Measurements from ENCODE around the gene MLXIPL. TPM values are rescaled to one million over a fixed set of nuclear protein-coding genes. Genes with fewer than 3 reads are reported as not detected.

The MLXIPL gene
- total RNA-seq, 1 donor from 2014 or later, result 8.7 TPM

GRCh38 chr7:73599151-73599882 lies 25.0 kb downstream of the MLXIPL start:
- H3K27ac Mint-ChIP-seq (ENCODE audit: unreplicated experiment), result no peak overlapping the region
- H3K27me3 Mint-ChIP-seq (ENCODE audit: unreplicated experiment), result peaks cover 10% of the 10 kb centered on the region
- DNase-seq (ENCODE audit: low spot score), result no peak
- H3K4me1 Mint-ChIP-seq (ENCODE audit: unreplicated experiment), result peaks cover 4% of the 10 kb centered on the region
- peaks cover 7% of the 10 kb centered on the region for H3K36me3 Mint-ChIP-seq (ENCODE audit: low read depth, unreplicated experiment)
- TF ChIP-seq, protein P1, sequence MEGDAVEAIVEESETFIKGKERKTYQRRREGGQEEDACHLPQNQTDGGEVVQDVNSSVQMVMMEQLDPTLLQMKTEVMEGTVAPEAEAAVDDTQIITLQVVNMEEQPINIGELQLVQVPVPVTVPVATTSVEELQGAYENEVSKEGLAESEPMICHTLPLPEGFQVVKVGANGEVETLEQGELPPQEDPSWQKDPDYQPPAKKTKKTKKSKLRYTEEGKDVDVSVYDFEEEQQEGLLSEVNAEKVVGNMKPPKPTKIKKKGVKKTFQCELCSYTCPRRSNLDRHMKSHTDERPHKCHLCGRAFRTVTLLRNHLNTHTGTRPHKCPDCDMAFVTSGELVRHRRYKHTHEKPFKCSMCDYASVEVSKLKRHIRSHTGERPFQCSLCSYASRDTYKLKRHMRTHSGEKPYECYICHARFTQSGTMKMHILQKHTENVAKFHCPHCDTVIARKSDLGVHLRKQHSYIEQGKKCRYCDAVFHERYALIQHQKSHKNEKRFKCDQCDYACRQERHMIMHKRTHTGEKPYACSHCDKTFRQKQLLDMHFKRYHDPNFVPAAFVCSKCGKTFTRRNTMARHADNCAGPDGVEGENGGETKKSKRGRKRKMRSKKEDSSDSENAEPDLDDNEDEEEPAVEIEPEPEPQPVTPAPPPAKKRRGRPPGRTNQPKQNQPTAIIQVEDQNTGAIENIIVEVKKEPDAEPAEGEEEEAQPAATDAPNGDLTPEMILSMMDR (IDR thresholded peaks at IDR 0.05; ENCODE audit: unreplicated experiment), result no peak
- no peaks in the 10 kb centered on the region for H3K9me3 Mint-ChIP-seq (ENCODE audit: unreplicated experiment)
- H3K4me3 Mint-ChIP-seq (ENCODE audit: unreplicated experiment), result no peak overlapping the region

- H3K27me3 Mint-ChIP-seq (ENCODE audit: unreplicated experiment), result peaks cover 12% of the 10 kb centered on the region
- peak overlapping the region; percentile 17 for H3K4me3 Mint-ChIP-seq (ENCODE audit: unreplicated experiment)
- H3K36me3 Mint-ChIP-seq (ENCODE audit: low read depth, unreplicated experiment), result peaks cover 7% of the 10 kb centered on the region
Observed at GRCh38 chr7:73597978-73598782, 26.1 kb downstream of the MLXIPL start.

DNA sequence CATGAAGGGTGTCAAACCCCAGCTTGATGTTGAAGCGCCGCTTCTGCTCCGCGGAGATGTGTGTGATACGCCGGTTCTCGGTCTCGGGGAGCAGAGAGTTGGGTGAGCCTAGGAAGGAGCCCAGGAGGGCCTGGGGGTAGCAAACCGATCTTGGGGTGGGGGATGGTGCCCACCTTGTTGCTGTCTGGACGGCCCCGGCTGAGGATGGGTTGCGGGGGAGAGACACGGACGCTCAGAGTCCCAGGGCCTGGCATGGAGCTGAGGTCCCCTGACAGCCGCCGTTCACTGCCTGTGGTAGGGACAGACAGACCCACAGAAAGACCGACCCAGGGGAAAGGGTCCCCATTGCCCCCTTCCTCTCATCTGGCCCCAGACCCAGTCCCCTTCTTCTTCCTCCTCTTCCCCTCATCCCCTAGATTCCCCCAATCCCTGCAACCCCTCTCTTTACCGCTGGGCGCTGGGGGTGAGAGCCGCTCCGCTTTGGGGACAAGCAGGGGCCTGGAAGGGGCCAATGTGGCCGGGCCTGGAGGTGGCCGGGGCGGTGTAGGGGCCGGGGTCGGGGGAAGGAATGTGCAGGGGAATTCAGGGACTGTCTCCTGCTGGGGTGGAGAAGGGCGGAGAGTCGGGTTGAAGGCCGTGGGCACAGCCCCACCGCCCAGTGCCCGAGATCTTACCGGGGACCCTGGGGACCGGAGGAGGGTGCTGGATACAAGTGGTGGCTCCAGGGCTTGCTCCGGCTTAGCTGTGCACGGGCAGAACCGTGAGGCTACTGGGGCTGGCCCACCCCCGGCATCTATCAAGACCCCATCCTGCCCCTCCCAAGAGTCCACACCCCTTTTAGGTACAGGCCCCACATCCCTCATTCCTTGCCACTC lies 27.9 kb downstream of the MLXIPL start:
- H3K36me3 Mint-ChIP-seq (ENCODE audit: low read depth, unreplicated experiment), result peaks cover 7% of the 10 kb centered on the region
- no peak overlapping the region for H3K27ac Mint-ChIP-seq (ENCODE audit: unreplicated experiment)
- no peak overlapping the region for H3K4me3 Mint-ChIP-seq (ENCODE audit: unreplicated experiment)
- no peaks in the 10 kb centered on the region for H3K9me3 Mint-ChIP-seq (ENCODE audit: unreplicated experiment)
- H3K27me3 Mint-ChIP-seq (ENCODE audit: unreplicated experiment), result peaks cover 13% of the 10 kb centered on the region
- DNase-seq (ENCODE audit: low spot score), result no peak
- H3K4me1 Mint-ChIP-seq (ENCODE audit: unreplicated experiment), result peaks cover 4% of the 10 kb centered on the region
- TF ChIP-seq, protein P1 (IDR thresholded peaks at IDR 0.05; ENCODE audit: unreplicated experiment), result no peak

More at GRCh38 chr7:73597978-73598782, 26.1 kb downstream of the MLXIPL start:
- peak overlapping the region; percentile 43 for H3K27ac Mint-ChIP-seq (ENCODE audit: unreplicated experiment)
- no peaks in the 10 kb centered on the region for H3K9me3 Mint-ChIP-seq (ENCODE audit: unreplicated experiment)
- no peak for DNase-seq (ENCODE audit: low spot score)
- TF ChIP-seq, protein P1 (IDR thresholded peaks at IDR 0.05; ENCODE audit: unreplicated experiment), result no peak
- peaks cover 4% of the 10 kb centered on the region for H3K4me1 Mint-ChIP-seq (ENCODE audit: unreplicated experiment)

- no peak overlapping the region for H3K27ac Mint-ChIP-seq (ENCODE audit: unreplicated experiment)
- peaks cover 4% of the 10 kb centered on the region for H3K4me1 Mint-ChIP-seq (ENCODE audit: unreplicated experiment)
- DNase-seq (ENCODE audit: low spot score), result no peak
- peaks cover 16% of the 10 kb centered on the region for H3K27me3 Mint-ChIP-seq (ENCODE audit: unreplicated experiment)
- H3K4me3 Mint-ChIP-seq (ENCODE audit: unreplicated experiment), result no peak overlapping the region
- no peaks in the 10 kb centered on the region for H3K9me3 Mint-ChIP-seq (ENCODE audit: unreplicated experiment)
- TF ChIP-seq, protein P1 (IDR thresholded peaks at IDR 0.05; ENCODE audit: unreplicated experiment), result no peak
- peaks cover 7% of the 10 kb centered on the region for H3K36me3 Mint-ChIP-seq (ENCODE audit: low read depth, unreplicated experiment)
Observed at GRCh38 chr7:73595358-73595757, 29.0 kb downstream of the MLXIPL start.

All from endothelial cell (in vitro differentiated cells).